ENCODE data around the gene ZNF385C.

- TF ChIP-seq CTCF (conservative IDR thresholded peaks at IDR 0.05) (no peak), ZFX (IDR thresholded peaks at IDR 0.05) (no peak)
Observed at GRCh38 chr17:41996855-41997164, 101.5 kb downstream of the ZNF385C start.
